NCI-H1436 treated with DMSO at 0.1 percent for 48 hours (cell line): ENCODE results near the gene PPP1R1A.

Experiments
- DNase-seq: peaks from one replicate; lab custom pipeline; 2025; lab: John Stamatoyannopoulos, UW

PPP1R1A gene

GRCh38 chr12:54588110-54588889 is at the start of gene PPP1R1A:
Gene PPP1R1A (minus strand): TSS chr12:54588659. CDS start chr12:54588488, 171 bp downstream.
- no peak for DNase-seq

GRCh38 chr12:54634795-54635194 is 46.3 kb upstream of the PPP1R1A start, which contains the start of gene LACRT:
Gene LACRT (minus strand): TSS chr12:54634895. CDS start chr12:54634841, 54 bp downstream.
- DNase-seq = no peak

GRCh38 chr12:54631988-54632728 is 43.7 kb upstream of the PPP1R1A start:
- no peak for DNase-seq

GRCh38 chr12:54631551-54631950 is 43.1 kb upstream of the PPP1R1A start:
- no peak for DNase-seq

- DNase-seq = no peak
These were observed 41.5 kb upstream of the PPP1R1A start for GRCh38 chr12:54629925-54630324.

GRCh38 chr12:54628186-54628846 is 39.9 kb upstream of the PPP1R1A start:
- DNase-seq = no peak

- DNase-seq = no peak
These were observed 38.8 kb upstream of the PPP1R1A start for GRCh38 chr12:54627304-54627703.

- DNase-seq = no peak
These were observed 37.1 kb upstream of the PPP1R1A start for GRCh38 chr12:54625598-54625997.

GRCh38 chr12:54624315-54625279 is 36.1 kb upstream of the PPP1R1A start:
- no peak for DNase-seq

GRCh38 chr12:54622463-54623183 is 34.2 kb upstream of the PPP1R1A start:
- DNase-seq = no peak

- DNase-seq = no peak
These were observed 28.6 kb upstream of the PPP1R1A start for GRCh38 chr12:54616933-54617680.

- DNase-seq = no peak
These were observed 23.8 kb upstream of the PPP1R1A start for GRCh38 chr12:54612225-54612750.

- DNase-seq = no peak
These were observed 23.3 kb upstream of the PPP1R1A start for GRCh38 chr12:54611715-54612149.

GRCh38 chr12:54608769-54609168 is 20.3 kb upstream of the PPP1R1A start:
- no peak for DNase-seq

GRCh38 chr12:54608156-54608555 is 19.7 kb upstream of the PPP1R1A start:
- no peak for DNase-seq

GRCh38 chr12:54606556-54606955 is 18.1 kb upstream of the PPP1R1A start:
- no peak for DNase-seq

GRCh38 chr12:54605138-54605970 is 16.9 kb upstream of the PPP1R1A start:
- DNase-seq = no peak

GRCh38 chr12:54604436-54604835 is 16.0 kb upstream of the PPP1R1A start:
- no peak for DNase-seq

- no peak for DNase-seq
These were observed 15.4 kb upstream of the PPP1R1A start for GRCh38 chr12:54603872-54604271.
